Endothelial cell of umbilical vein (primary cell): Measurements from ENCODE around the gene RHOF. TPM values are rescaled to one million over a fixed set of nuclear protein-coding genes. Genes with fewer than 3 reads are reported as not detected.

ENCODE experiments used
- BruUV-seq: library from RNA; stranded (reverse); fragments of 400-500 nt; replicated peaks from 2 replicates; lab custom pipeline; 2021; lab: Mats Ljungman, UMichigan
- CTCF ChIA-PET: fragments of 300-600, 350-600 bp; sonication (Branson Sonifier 250); formaldehyde crosslinking; loops from one replicate; lab custom pipeline; 2021; ENCODE audit warnings: antibody characterized with exemption, inconsistent platforms; lab: Charles Lee
- POLR2A ChIA-PET: fragments of 300-600, 350-600 bp; sonication (Branson Sonifier 250); formaldehyde crosslinking; loops from one replicate; lab custom pipeline; 2021; ENCODE audit warnings: antibody characterized with exemption, inconsistent platforms; lab: Charles Lee
- DNase-seq: peaks from one replicate; pipeline ENCODE4 v3.0.0-alpha.2; 2011; ENCODE audit warnings: low read depth, low spot score
- FAIRE-seq: peaks from 2 replicates; lab custom pipeline; 2011; peaks lifted over from hg19 to GRCh38; lab: Jason Lieb, UNC
- H2AFZ ChIP-seq: 2 replicates; pipeline ENCODE4 v1.6.0; 2012; ENCODE audit warnings: low read depth, low read length, control low read depth, inconsistent platforms
- H3K27ac ChIP-seq: 2 replicates; pipeline ENCODE4 v1.5.1; 2011; ENCODE audit warnings: low read depth, mild to moderate bottlenecking, control low read depth, low read length, moderate library complexity; ENCODE audit not compliant: insufficient read depth
- H3K27me3 ChIP-seq, 2 experiments: 2 replicates each; pipeline versions ENCODE4 v1.6.0 to v1.6.1; 2011; ENCODE audit warnings: low read length in 2 of 2, mixed read lengths in 1 of 2; ENCODE audit not compliant: control insufficient read depth in 2 of 2, insufficient read depth in 2 of 2
- H3K36me3 ChIP-seq, 2 experiments: 2 replicates in 1 of 2; 3 replicates in 1 of 2; pipeline ENCODE4 v1.5.1; 2011; ENCODE audit warnings: low read length in 2 of 2, mild to moderate bottlenecking in 1 of 2, moderate library complexity in 1 of 2; ENCODE audit not compliant: control insufficient read depth in 2 of 2, insufficient read depth in 2 of 2; ENCODE audit errors: extremely low read depth in 1 of 2
- H3K4me1 ChIP-seq: 3 replicates; pipeline ENCODE4 v1.5.1; 2011; ENCODE audit warnings: mild to moderate bottlenecking, low read length; ENCODE audit not compliant: control insufficient read depth, insufficient read depth; ENCODE audit errors: extremely low read depth
- H3K4me2 ChIP-seq: 2 replicates; pipeline ENCODE4 v1.6.1; 2011; ENCODE audit warnings: low read length, control low read depth, mixed read lengths; ENCODE audit not compliant: insufficient read depth
- H3K4me3 ChIP-seq, 3 experiments: fragments of 200-600 bp in 1 of 3; sonication (generic), shearing (Covaris generic) in 1 of 3; replicated peaks in 1 of 3; 2 replicates each; pipeline ENCODE4 v1.5.1; 2011 to 2016; ENCODE audit warnings: control low read depth in 3 of 3, low read length in 3 of 3, mild to moderate bottlenecking in 2 of 3, inconsistent platforms in 1 of 3, low read depth in 1 of 3, moderate library complexity in 1 of 3; ENCODE audit not compliant: insufficient read depth in 1 of 3
- H3K79me2 ChIP-seq: 2 replicates; pipeline ENCODE4 v1.6.0; 2012; ENCODE audit warnings: low read length, inconsistent platforms; ENCODE audit not compliant: control insufficient read depth, insufficient read depth
- H3K9ac ChIP-seq: replicated peaks from 2 replicates; pipeline ENCODE3; 2011; ENCODE audit warnings: low read length, control low read depth; ENCODE audit not compliant: insufficient read depth; ENCODE audit errors: extremely low read depth
- H3K9me1 ChIP-seq: replicated peaks from 3 replicates; pipeline ENCODE4 v1.6.0; 2011; ENCODE audit warnings: mild to moderate bottlenecking, low read length; ENCODE audit not compliant: control insufficient read depth, insufficient read depth; ENCODE audit errors: extremely low read depth
- H3K9me3 ChIP-seq: replicated peaks from 2 replicates; pipeline ENCODE4 v1.5.1; 2012; ENCODE audit warnings: low read length, inconsistent platforms; ENCODE audit not compliant: control insufficient read depth, insufficient read depth
- H4K20me1 ChIP-seq: replicated peaks from 2 replicates; pipeline ENCODE3; 2011; ENCODE audit warnings: mild to moderate bottlenecking, low read length; ENCODE audit not compliant: control insufficient read depth, insufficient read depth; ENCODE audit errors: extremely low read depth
- EZH2 ChIP-seq: IDR thresholded peaks from 2 replicates; pipeline ENCODE4 v1.6.1; 2012; ENCODE audit warnings: borderline replicate concordance, low read depth, mild to moderate bottlenecking, moderate library complexity, low read length, inconsistent platforms; ENCODE audit not compliant: severe bottlenecking
- MYC ChIP-seq: IDR thresholded peaks from one replicate; pipeline ENCODE4 v1.6.1; 2011; ENCODE audit warnings: mild to moderate bottlenecking, low read depth, low read length
- POLR2AphosphoS5 ChIP-seq: IDR thresholded peaks from 2 replicates; pipeline ENCODE4 v1.6.1; 2012; ENCODE audit warnings: low read depth, mild to moderate bottlenecking, control low read depth, low read length, moderate library complexity; ENCODE audit not compliant: insufficient read depth
- dilution Hi-C: fragments of 300-500 bp; cut with MboI; formaldehyde crosslinking; loops from one replicate; pipeline ENCODE4 v1.15.0; 2019; ENCODE audit warnings: low sequenced_read_pairs; ENCODE audit not compliant: extremely low pct_ligation_motif_present
- intact Hi-C: fragments of 100-400 bp; cut with micrococcal nuclease; formaldehyde crosslinking; loops from one replicate; pipeline ENCODE4 v1.10.0; 2022
- polyA plus RNA-seq, 4 experiments: library from polyadenylated mRNA; depleted of rRNA in 3 of 4; stranded (reverse) in 3 of 4; unstranded in 1 of 4; fragments of >200 nt; gene quantifications; 2 replicates each; pipeline versions ENCODE4 v1.2.1 to v1.2.3, GENCODE V29; 2011 to 2012; ENCODE audit warnings: missing spikeins in 1 of 4
- total RNA-seq: library from RNA; stranded (reverse); gene quantifications from 2 replicates; pipeline ENCODE4 v1.2.3, GENCODE V29; 2021
- TF ChIP-seq, protein P1 (sequence below), 2 donors: IDR thresholded peaks; 1 replicate in 1 of 2; 2 replicates in 1 of 2; pipeline ENCODE4 v1.5.1; 2011; ENCODE audit warnings: low read length in 2 of 2, mild to moderate bottlenecking in 2 of 2, moderate library complexity in 2 of 2, control low read depth in 1 of 2, inconsistent platforms in 1 of 2, low read depth in 1 of 2; ENCODE audit not compliant: insufficient read depth in 1 of 2; ENCODE audit errors: extremely low read depth in 1 of 2

RHOF gene
- total and polyA plus RNA-seq, 2 donors (not counting 3 experiments of a cell fraction or from before 2014, with no cell fraction given): 9.3 to 22.3 TPM

DNA sequence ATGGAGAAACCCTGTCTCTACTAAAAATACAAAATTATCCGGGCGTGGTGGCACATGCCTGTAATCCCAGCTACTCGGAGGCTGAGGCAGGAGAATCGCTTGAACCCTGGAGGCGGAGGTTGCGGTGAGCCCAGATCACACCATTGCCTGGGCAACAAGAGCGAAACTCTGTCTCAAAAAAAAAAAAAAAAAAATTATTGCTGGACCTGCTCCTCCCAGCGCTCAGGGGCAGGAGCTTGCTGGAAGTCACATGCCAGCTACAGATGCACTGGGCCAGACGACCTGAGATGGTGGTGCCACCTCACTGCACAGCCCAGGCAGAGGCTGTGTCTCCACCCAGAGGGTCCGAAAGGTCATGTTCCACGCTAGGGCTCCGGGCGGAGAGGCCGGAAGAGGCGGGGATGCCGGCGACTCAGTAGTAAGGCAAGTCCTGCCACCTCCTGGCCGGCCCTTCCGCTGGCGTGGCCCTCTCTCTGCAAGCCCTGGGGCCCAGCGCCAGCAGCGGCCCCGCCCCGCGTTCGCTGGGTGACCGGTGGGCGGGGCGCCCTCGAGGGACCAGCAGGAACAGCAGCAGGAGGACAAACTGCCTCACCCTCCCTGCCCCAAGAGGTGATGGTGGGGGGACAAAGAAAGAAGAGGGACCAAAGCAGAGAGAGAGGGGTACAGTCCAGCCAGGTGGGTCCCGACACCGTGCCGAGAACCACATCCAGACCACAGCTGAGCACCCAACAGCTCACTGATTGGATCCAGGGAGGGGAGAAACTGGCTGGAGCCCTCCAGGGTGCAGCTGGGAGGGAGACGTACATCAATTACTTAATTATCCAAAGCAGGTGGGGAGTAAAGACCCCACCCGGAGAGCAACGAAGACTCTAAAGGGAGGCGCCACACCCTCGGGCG is 3.6 kb upstream of the RHOF start:
- Histone ChIP-seq H3K27me3 (no peaks in the 10 kb centered on the region), H3K36me3 (peaks cover 2 to 16% of the 10 kb centered on the region in 2 experiments), H3K4me1 (peaks cover 38% of the 10 kb centered on the region), H2AFZ (no peak overlapping the region), H3K9ac (no peak overlapping the region), H4K20me1 (no peaks in the 10 kb centered on the region), H3K27ac (no peak overlapping the region), H3K9me1 (no peaks in the 10 kb centered on the region), H3K9me3 (no peaks in the 10 kb centered on the region), H3K79me2 (peaks cover 35% of the 10 kb centered on the region), H3K4me3 (no peak overlapping the region), H3K4me2 (peak overlapping the region; percentile 42)
- dilution Hi-C loops: no loop called here
- FAIRE-seq (peak; percentile 96), DNase-seq (peak; percentile 89)
- CTCF ChIA-PET: interaction anchor here (0.7 to 12.7 kb wide), 7 partner anchors 11 to 261 kb away, joined by 3 to 774 read pairs (median 4); partner anchors contain the start of genes PSMD9 and SETD1B
- no TSS peak for BruUV-seq
- TF ChIP-seq POLR2AphosphoS5 (peak; percentile 86), EZH2 (no peak), MYC (peak; percentile 15)
- TF ChIP-seq, protein P1, sequence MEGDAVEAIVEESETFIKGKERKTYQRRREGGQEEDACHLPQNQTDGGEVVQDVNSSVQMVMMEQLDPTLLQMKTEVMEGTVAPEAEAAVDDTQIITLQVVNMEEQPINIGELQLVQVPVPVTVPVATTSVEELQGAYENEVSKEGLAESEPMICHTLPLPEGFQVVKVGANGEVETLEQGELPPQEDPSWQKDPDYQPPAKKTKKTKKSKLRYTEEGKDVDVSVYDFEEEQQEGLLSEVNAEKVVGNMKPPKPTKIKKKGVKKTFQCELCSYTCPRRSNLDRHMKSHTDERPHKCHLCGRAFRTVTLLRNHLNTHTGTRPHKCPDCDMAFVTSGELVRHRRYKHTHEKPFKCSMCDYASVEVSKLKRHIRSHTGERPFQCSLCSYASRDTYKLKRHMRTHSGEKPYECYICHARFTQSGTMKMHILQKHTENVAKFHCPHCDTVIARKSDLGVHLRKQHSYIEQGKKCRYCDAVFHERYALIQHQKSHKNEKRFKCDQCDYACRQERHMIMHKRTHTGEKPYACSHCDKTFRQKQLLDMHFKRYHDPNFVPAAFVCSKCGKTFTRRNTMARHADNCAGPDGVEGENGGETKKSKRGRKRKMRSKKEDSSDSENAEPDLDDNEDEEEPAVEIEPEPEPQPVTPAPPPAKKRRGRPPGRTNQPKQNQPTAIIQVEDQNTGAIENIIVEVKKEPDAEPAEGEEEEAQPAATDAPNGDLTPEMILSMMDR (IDR thresholded peaks at IDR 0.05; ENCODE audit: extremely low read depth in 1 of 2, insufficient read depth in 1 of 2, low read depth in 1 of 2, low read length in 2 of 2): peak in 1 of 2 donors; percentile 39
- intact Hi-C loops: loop anchor here (5.0 kb wide), 1 partner anchor 170 kb away; the partner anchor contains the start of gene ORAI1
- POLR2A ChIA-PET: interaction anchor here (0.5 to 5.7 kb wide), 3 partner anchors 9 to 127 kb away, joined by 4 to 37 read pairs (median 15); no protein-coding TSS in a partner anchor
